B cell (primary cell): Measurements from ENCODE around the gene RUVBL2. TPM values are rescaled to one million over a fixed set of nuclear protein-coding genes. Genes with fewer than 3 reads are reported as not detected.

ENCODE experiments used
- ATAC-seq: fragments of 200-7000 bp; cut with Tn5 transposase; one replicate; pipeline ENCODE4 v1.10.0; 2021; ENCODE audit warnings: low read depth, mild to moderate bottlenecking, moderate number of reproducible peaks, moderate library complexity
- CTCF ChIA-PET: fragments of 350-600 bp; sonication (Branson Sonifier 250); formaldehyde crosslinking; loops from one replicate; lab custom pipeline; 2021; ENCODE audit warnings: antibody characterized with exemption, inconsistent platforms; lab: Charles Lee
- POLR2A ChIA-PET: fragments of 350-600 bp; sonication (Branson Sonifier 250); formaldehyde crosslinking; loops from one replicate; lab custom pipeline; 2021; ENCODE audit warnings: antibody characterized with exemption; lab: Charles Lee
- DNase-seq: peaks from one replicate; pipeline ENCODE4 v3.0.0; 2013
- H2AFZ ChIP-seq: 2 replicates; pipeline ENCODE4 v1.6.1; 2012; ENCODE audit warnings: mild to moderate bottlenecking, low read depth, low read length; ENCODE audit not compliant: insufficient read depth, poor library complexity, severe bottlenecking
- H3K27ac ChIP-seq, 2 donors: 1 replicate in 1 of 2; 2 replicates in 1 of 2; pipeline ENCODE4 v1.5.1; 2012 to 2013; ENCODE audit warnings: low read length in 2 of 2, mild to moderate bottlenecking in 2 of 2, moderate library complexity in 1 of 2
- H3K27me3 ChIP-seq, 4 experiments: fragments of 200-600 bp in 1 of 4; sonication (generic) in 1 of 4; replicated peaks in 1 of 4; 1 replicate in 2 of 4; 2 replicates in 2 of 4; pipeline versions ENCODE4 v1.6.1 to v1.7.0; 2013 to 2016; ENCODE audit warnings: low read length in 3 of 4, mild to moderate bottlenecking in 2 of 4, mixed read lengths in 1 of 4, moderate library complexity in 1 of 4; ENCODE audit not compliant: insufficient read depth in 4 of 4, control insufficient read depth in 3 of 4; ENCODE audit errors: control extremely low read depth in 1 of 4
- H3K36me3 ChIP-seq, 2 experiments: replicated peaks in 1 of 2; 1 replicate in 1 of 2; 2 replicates in 1 of 2; pipeline versions ENCODE4 v1.6.1 to v1.7.1; 2013; ENCODE audit warnings: low read length in 1 of 2; ENCODE audit not compliant: insufficient read depth in 2 of 2, control insufficient read depth in 1 of 2; ENCODE audit errors: control extremely low read depth in 1 of 2, extremely low read depth in 1 of 2
- H3K4me1 ChIP-seq, 2 donors: fragments of 200-600 bp in 1 of 2; sonication (generic) in 1 of 2; 1 replicate in 1 of 2; 2 replicates in 1 of 2; pipeline versions ENCODE4 v1.5.1 to v1.6.1; 2013 to 2017; ENCODE audit warnings: low read length in 2 of 2; ENCODE audit not compliant: control insufficient read depth in 2 of 2, insufficient read depth in 2 of 2
- H3K4me2 ChIP-seq: replicated peaks from 2 replicates; pipeline ENCODE3; 2012; ENCODE audit warnings: mild to moderate bottlenecking, low read depth, low read length; ENCODE audit not compliant: poor library complexity, severe bottlenecking
- H3K4me3 ChIP-seq, 5 experiments: fragments of 200-600 bp in 1 of 5; sonication (generic) in 1 of 5; 1 replicate in 3 of 5; 2 replicates in 2 of 5; pipeline versions ENCODE4 v1.5.1 to v1.7.0; 2011 to 2016; ENCODE audit warnings: low read length in 4 of 5, mild to moderate bottlenecking in 4 of 5, low read depth in 2 of 5, control low read depth in 1 of 5, moderate library complexity in 1 of 5; ENCODE audit not compliant: insufficient read depth in 1 of 5; ENCODE audit errors: control extremely low read depth in 1 of 5, extremely low read depth in 1 of 5
- H3K79me2 ChIP-seq: fragments of 200-600 bp; sonication (generic); one replicate; pipeline ENCODE4 v1.6.0; 2016; ENCODE audit warnings: low read length; ENCODE audit not compliant: control insufficient read depth, insufficient read depth
- H3K9ac ChIP-seq: fragments of 200-600 bp; sonication (generic); 2 replicates; pipeline ENCODE4 v1.6.1; 2017; ENCODE audit warnings: mild to moderate bottlenecking, low read length, moderate library complexity
- H3K9me3 ChIP-seq, 3 donors: one replicate each; pipeline versions ENCODE4 v1.6.1 to v1.7.1; 2013; ENCODE audit warnings: low read length in 2 of 3; ENCODE audit not compliant: control insufficient read depth in 2 of 3, insufficient read depth in 1 of 3; ENCODE audit errors: control extremely low read depth in 1 of 3
- H4K20me1 ChIP-seq: 2 replicates; pipeline ENCODE4 v1.6.0; 2012; ENCODE audit warnings: mild to moderate bottlenecking, low read length; ENCODE audit not compliant: insufficient read depth, control insufficient read depth, poor library complexity, severe bottlenecking
- H3K27ac Mint-ChIP-seq: one replicate; pipeline ENCODE4 v1.8.0; 2021; ENCODE audit warnings: mixed read lengths
- H3K27me3 Mint-ChIP-seq: one replicate; pipeline ENCODE4 v1.8.0; 2021; ENCODE audit warnings: mixed read lengths
- H3K4me1 Mint-ChIP-seq: one replicate; pipeline ENCODE4 v1.8.0; 2021; ENCODE audit warnings: mixed read lengths
- H3K4me3 Mint-ChIP-seq: one replicate; pipeline ENCODE4 v1.8.0; 2021; ENCODE audit warnings: mixed read lengths
- H3K9me3 Mint-ChIP-seq: one replicate; pipeline ENCODE4 v1.8.0; 2022; ENCODE audit warnings: mixed read lengths; ENCODE audit not compliant: insufficient read depth
- EZH2 ChIP-seq: IDR thresholded peaks from 2 replicates; pipeline ENCODE4 v1.6.1; 2012; ENCODE audit warnings: borderline replicate concordance, low read depth, mild to moderate bottlenecking, moderate library complexity, low read length; ENCODE audit not compliant: insufficient read depth, poor library complexity, severe bottlenecking
- WGBS: methylation state at CpG from one replicate; pipeline ENCODE4 v1.1.5; 2013; ENCODE audit warnings: missing lambda C conversion rate; ENCODE audit not compliant: insufficient coverage; 5-methylcytosine and 5-hydroxymethylcytosine counted together
- intact Hi-C: fragments of 100-400 bp; cut with micrococcal nuclease; formaldehyde crosslinking; loops from one replicate; pipeline ENCODE4 v1.10.0; 2022
- polyA plus RNA-seq: library from polyadenylated mRNA; depleted of rRNA; stranded (reverse); fragments of >200 nt; gene quantifications from 2 replicates; pipeline ENCODE4 v1.2.3, GENCODE V29; 2012
- total RNA-seq, 2 donors: library from RNA; stranded (reverse); fragments of 120-200 nt in 1 of 2; gene quantifications; 1 replicate in 1 of 2; 2 replicates in 1 of 2; pipeline versions ENCODE4 v1.2.3 to v1.2.4, GENCODE V29; 2013 to 2022
- TF ChIP-seq, protein P1 (sequence below): fragments of 200-600 bp; IDR thresholded peaks from one replicate; pipeline ENCODE4 v1.8.0; 2022; ENCODE audit warnings: antibody characterized with exemption, mild to moderate bottlenecking

RUVBL2 gene
- total and polyA plus RNA-seq, 2 donors (not counting 1 experiment from before 2014, with no cell fraction given), result 36.1 to 57.4 TPM

- Mint-ChIP-seq H3K27me3 (no peaks in the 10 kb centered on the region), H3K27ac (peak within 1 kb of the TSS; percentile 99), H3K4me1 (peaks cover 70% of the 10 kb centered on the region), H3K4me3 (peak within 1 kb of the TSS; percentile 100), H3K9me3 (no peaks in the 10 kb centered on the region)
- peak within 1 kb of the TSS; percentile 73 for H2AFZ ChIP-seq
- intact Hi-C loops, result loop anchor here (1.0 to 2.0 kb wide), 6 partner anchors 11 to 319 kb away; partner anchors contain the start of genes BAX, CA11, GYS1 and NUCB1
- CTCF ChIA-PET, result interaction anchor here (1.2 to 4.1 kb wide), 3 partner anchors 11 to 28 kb away, joined by 4 to 17 read pairs (median 5); partner anchors contain the start of genes BAX, GYS1 and RUVBL2
- H3K9ac ChIP-seq, result peak within 1 kb of the TSS; percentile 74
- peaks cover 26% of the 10 kb centered on the region for H3K79me2 ChIP-seq
- H3K36me3 ChIP-seq, result peaks cover 0 to 37% of the 10 kb centered on the region in 2 experiments
- peaks cover 0 to 5% (median 0%) of the 10 kb centered on the region in 3 donors for H3K9me3 ChIP-seq
- WGBS, result 0% methylated on average over 45 of the region's 52 CpGs
- H3K27ac ChIP-seq, result peak within 1 kb of the TSS; percentile 75 to 84
- TF ChIP-seq, protein P1, sequence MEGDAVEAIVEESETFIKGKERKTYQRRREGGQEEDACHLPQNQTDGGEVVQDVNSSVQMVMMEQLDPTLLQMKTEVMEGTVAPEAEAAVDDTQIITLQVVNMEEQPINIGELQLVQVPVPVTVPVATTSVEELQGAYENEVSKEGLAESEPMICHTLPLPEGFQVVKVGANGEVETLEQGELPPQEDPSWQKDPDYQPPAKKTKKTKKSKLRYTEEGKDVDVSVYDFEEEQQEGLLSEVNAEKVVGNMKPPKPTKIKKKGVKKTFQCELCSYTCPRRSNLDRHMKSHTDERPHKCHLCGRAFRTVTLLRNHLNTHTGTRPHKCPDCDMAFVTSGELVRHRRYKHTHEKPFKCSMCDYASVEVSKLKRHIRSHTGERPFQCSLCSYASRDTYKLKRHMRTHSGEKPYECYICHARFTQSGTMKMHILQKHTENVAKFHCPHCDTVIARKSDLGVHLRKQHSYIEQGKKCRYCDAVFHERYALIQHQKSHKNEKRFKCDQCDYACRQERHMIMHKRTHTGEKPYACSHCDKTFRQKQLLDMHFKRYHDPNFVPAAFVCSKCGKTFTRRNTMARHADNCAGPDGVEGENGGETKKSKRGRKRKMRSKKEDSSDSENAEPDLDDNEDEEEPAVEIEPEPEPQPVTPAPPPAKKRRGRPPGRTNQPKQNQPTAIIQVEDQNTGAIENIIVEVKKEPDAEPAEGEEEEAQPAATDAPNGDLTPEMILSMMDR, result no peak
- TF ChIP-seq EZH2, result no peak
- peaks cover 41 to 57% of the 10 kb centered on the region in 2 donors for H3K4me1 ChIP-seq
- ATAC-seq (peak; percentile 83), DNase-seq (peak; percentile 96)
- peak within 1 kb of the TSS; percentile 73 to 90 (median 84) for H3K4me3 ChIP-seq
- H3K4me2 ChIP-seq, result peak within 1 kb of the TSS; percentile 75
- peaks cover 22% of the 10 kb centered on the region for H4K20me1 ChIP-seq
- H3K27me3 ChIP-seq, result no peaks in the 10 kb centered on the region
- POLR2A ChIA-PET, result interaction anchor here (0.6 to 3.2 kb wide), 12 partner anchors 11 to 601 kb away, joined by 3 to 17 read pairs (median 4); partner anchors contain the start of genes GYS1, NUCB1, PPP1R15A and RUVBL2
Measured at GRCh38 chr19:48965040-48965805, 28.5 kb upstream of the RUVBL2 start, which contains the start of gene FTL. TSS of gene FTL (plus strand) at chr19:48965309. CDS start at chr19:48965508, 199 bp downstream.
